ENCODE results near the gene DDAH2. TPM values are rescaled to one million over a fixed set of nuclear protein-coding genes. Genes with fewer than 3 reads are reported as not detected.

DDAH2 gene
- total RNA-seq, 1 donor, result 96.6 TPM

DNA sequence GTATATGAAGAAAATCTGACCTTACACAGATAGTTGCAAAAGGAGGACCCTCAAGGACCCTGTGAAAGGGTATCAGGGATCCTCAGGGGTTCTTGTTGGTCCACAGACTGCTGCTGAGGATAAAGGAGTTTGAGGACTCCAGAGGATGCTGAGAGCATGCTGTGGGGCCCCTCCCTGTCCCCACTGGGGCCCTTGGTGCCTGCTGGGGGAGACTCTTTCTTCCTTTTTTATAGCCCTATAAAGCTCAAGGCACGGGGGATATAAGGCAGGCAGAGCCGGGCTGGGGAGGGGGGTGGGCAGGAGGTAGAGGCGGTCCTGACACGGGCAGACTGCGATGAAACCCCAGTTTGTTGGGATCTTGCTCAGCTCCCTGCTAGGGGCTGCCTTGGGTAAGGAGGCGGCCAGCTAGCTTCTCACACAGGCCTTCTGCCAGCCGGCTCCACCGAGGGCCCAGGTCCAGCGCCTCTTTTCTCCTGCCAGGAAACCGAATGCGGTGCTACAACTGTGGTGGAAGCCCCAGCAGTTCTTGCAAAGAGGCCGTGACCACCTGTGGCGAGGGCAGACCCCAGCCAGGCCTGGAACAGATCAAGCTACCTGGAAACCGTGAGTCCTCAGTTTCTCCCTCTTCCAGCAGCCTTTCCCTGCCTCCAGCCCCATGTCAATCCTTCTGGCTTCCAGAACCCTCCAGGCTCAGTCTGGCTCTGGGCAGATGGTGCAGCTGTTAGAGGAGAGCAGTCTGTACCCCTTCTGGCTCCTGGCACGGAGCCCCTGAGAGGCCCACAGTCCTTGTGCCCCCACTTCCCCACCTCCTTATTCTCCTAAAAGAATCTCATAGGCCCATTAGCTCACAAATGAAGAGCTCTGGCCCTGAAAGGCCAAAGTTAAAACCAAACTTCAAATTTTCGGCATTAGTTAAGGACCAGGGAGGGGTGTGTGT is 13.8 kb downstream of the DDAH2 start, which contains the start of gene LY6G6D:
TSS of gene LY6G6D (plus strand) at position 327 of the 937 bp plus-strand sequence. CDS start at position 335, 8 bp downstream.
- Histone ChIP-seq H3K4me3 (ENCODE audit: insufficient read depth, low read length) (no peak within 1 kb of the TSS), H3K4me1 (ENCODE audit: insufficient read depth, low read length) (no peaks in the 10 kb centered on the region), H3K27ac (ENCODE audit: low read depth, low read length) (no peak within 1 kb of the TSS), H3K9me3 (ENCODE audit: low read depth, low read length) (no peaks in the 10 kb centered on the region), H3K4me2 (ENCODE audit: insufficient read depth, low read length) (no peak within 1 kb of the TSS), H3K36me3 (ENCODE audit: insufficient read depth, low read length) (no peaks in the 10 kb centered on the region), H3K27me3 (ENCODE audit: insufficient read depth, low read length) (peaks cover 12% of the 10 kb centered on the region), H4K20me1 (ENCODE audit: insufficient read depth, low read length) (no peaks in the 10 kb centered on the region), H3K79me2 (ENCODE audit: insufficient read depth, low read length) (no peaks in the 10 kb centered on the region), H2AFZ (ENCODE audit: low read length) (peak within 1 kb of the TSS; percentile 47)
- TF ChIP-seq, protein P1, sequence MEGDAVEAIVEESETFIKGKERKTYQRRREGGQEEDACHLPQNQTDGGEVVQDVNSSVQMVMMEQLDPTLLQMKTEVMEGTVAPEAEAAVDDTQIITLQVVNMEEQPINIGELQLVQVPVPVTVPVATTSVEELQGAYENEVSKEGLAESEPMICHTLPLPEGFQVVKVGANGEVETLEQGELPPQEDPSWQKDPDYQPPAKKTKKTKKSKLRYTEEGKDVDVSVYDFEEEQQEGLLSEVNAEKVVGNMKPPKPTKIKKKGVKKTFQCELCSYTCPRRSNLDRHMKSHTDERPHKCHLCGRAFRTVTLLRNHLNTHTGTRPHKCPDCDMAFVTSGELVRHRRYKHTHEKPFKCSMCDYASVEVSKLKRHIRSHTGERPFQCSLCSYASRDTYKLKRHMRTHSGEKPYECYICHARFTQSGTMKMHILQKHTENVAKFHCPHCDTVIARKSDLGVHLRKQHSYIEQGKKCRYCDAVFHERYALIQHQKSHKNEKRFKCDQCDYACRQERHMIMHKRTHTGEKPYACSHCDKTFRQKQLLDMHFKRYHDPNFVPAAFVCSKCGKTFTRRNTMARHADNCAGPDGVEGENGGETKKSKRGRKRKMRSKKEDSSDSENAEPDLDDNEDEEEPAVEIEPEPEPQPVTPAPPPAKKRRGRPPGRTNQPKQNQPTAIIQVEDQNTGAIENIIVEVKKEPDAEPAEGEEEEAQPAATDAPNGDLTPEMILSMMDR (IDR thresholded peaks at IDR 0.05; ENCODE audit: extremely low read depth, low read depth, low read length), result no peak
- peak; percentile 73 for DNase-seq (ENCODE audit: insufficient read length, low spot score, missing footprints)

DNA sequence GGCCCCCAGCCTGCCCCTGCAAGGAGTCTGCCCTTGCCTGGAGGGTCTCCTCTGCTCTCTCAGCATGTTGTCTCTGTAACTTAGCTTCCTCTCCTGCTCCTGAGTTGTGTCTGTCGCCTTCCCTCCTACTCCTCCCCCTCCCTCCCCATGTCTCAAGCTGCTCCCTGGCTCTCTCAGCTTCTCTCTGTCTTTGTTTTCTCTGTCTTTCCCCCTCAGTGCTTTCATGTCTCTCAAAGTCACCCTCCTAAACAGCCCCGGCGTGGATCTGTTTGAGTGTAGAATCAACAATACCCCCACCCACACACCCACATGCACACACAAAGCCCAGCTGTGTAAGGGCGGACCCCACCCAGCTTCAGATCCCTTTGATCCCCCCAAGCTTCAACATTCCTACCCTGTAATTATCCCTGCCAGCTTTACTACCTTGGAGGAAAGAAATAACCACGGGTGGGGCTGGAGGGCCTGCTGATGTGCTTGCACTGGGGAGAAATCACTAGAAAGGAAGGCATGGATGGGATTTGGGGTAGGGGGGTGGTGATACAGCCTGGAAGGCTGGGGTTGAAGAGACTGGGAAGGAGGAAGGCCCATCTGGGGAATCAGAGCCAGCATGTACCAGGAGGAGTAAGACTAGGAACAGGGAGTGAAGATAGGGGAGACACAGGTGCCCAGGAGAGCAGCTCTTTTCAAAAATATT is 15.0 kb downstream of the DDAH2 start:
- no peaks in the 10 kb centered on the region for H3K4me1 ChIP-seq (ENCODE audit: insufficient read depth, low read length)
- H3K79me2 ChIP-seq (ENCODE audit: insufficient read depth, low read length), result no peaks in the 10 kb centered on the region
- no peaks in the 10 kb centered on the region for H3K9me3 ChIP-seq (ENCODE audit: low read depth, low read length)
- no peak overlapping the region for H3K4me3 ChIP-seq (ENCODE audit: insufficient read depth, low read length)
- no peaks in the 10 kb centered on the region for H4K20me1 ChIP-seq (ENCODE audit: insufficient read depth, low read length)
- H3K27ac ChIP-seq (ENCODE audit: low read depth, low read length), result no peak overlapping the region
- peak; percentile 65 for DNase-seq (ENCODE audit: insufficient read length, low spot score, missing footprints)
- H3K27me3 ChIP-seq (ENCODE audit: insufficient read depth, low read length), result peaks cover 12% of the 10 kb centered on the region
- H3K36me3 ChIP-seq (ENCODE audit: insufficient read depth, low read length), result no peaks in the 10 kb centered on the region
- peak overlapping the region; percentile 47 for H2AFZ ChIP-seq (ENCODE audit: low read length)
- TF ChIP-seq, protein P1 (IDR thresholded peaks at IDR 0.05; ENCODE audit: extremely low read depth, low read depth, low read length), result no peak
- no peak overlapping the region for H3K4me2 ChIP-seq (ENCODE audit: insufficient read depth, low read length)

DNA sequence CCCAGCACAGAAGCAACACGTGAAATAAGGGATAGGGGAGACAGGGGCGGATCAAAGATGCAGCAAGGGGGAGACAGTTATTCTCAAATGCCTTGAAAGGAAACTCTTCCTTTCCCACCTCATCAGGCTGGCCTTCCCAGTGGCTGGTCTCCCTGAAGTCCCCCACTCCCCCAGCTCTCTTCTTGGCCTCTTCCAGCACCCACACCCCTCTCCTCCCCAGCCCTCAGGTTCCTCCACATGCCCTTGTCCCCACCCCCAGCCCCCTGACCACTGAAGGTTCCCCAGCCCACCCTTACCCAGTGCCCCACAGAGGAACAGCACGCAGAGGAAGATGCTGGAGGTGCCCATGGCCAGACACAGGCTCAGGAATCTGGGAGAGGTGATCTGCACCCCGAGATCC is 15.6 kb downstream of the DDAH2 start:
- H3K9me3 ChIP-seq (ENCODE audit: low read depth, low read length), result no peaks in the 10 kb centered on the region
- H4K20me1 ChIP-seq (ENCODE audit: insufficient read depth, low read length), result no peaks in the 10 kb centered on the region
- no peaks in the 10 kb centered on the region for H3K79me2 ChIP-seq (ENCODE audit: insufficient read depth, low read length)
- H3K27ac ChIP-seq (ENCODE audit: low read depth, low read length), result no peak overlapping the region
- H2AFZ ChIP-seq (ENCODE audit: low read length), result no peak overlapping the region
- H3K4me1 ChIP-seq (ENCODE audit: insufficient read depth, low read length), result no peaks in the 10 kb centered on the region
- DNase-seq (ENCODE audit: insufficient read length, low spot score, missing footprints), result peak; percentile 50
- TF ChIP-seq, protein P1 (IDR thresholded peaks at IDR 0.05; ENCODE audit: extremely low read depth, low read depth, low read length), result no peak
- H3K36me3 ChIP-seq (ENCODE audit: insufficient read depth, low read length), result no peaks in the 10 kb centered on the region
- H3K27me3 ChIP-seq (ENCODE audit: insufficient read depth, low read length), result peaks cover 12% of the 10 kb centered on the region
- no peak overlapping the region for H3K4me3 ChIP-seq (ENCODE audit: insufficient read depth, low read length)
- H3K4me2 ChIP-seq (ENCODE audit: insufficient read depth, low read length), result no peak overlapping the region

DNA sequence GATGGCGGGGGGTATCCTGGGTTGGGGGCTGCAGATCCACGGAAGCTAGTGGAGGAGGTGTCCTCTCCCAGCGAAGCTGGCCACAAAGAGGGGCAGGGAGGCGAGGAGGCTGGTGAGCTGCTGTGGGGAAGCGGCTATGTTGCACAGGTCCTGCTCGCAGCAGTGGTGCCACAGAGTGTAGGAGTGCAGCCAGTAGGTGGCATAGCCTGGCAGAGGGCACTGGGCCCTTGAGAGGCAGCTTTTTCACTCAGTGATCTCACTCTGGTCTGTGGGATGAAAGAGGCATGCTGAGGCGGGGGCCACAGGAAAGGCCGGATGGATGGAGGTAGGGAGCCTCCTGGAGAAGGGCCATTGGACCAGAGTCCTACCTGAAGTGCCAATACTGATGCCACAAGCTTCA is 16.8 kb downstream of the DDAH2 start:
- Histone ChIP-seq H3K36me3 (ENCODE audit: insufficient read depth, low read length) (no peaks in the 10 kb centered on the region), H3K27me3 (ENCODE audit: insufficient read depth, low read length) (peaks cover 12% of the 10 kb centered on the region), H3K4me1 (ENCODE audit: insufficient read depth, low read length) (no peaks in the 10 kb centered on the region), H4K20me1 (ENCODE audit: insufficient read depth, low read length) (no peaks in the 10 kb centered on the region), H3K4me3 (ENCODE audit: insufficient read depth, low read length) (no peak overlapping the region), H3K9me3 (ENCODE audit: low read depth, low read length) (no peaks in the 10 kb centered on the region), H3K4me2 (ENCODE audit: insufficient read depth, low read length) (no peak overlapping the region), H3K27ac (ENCODE audit: low read depth, low read length) (no peak overlapping the region), H3K79me2 (ENCODE audit: insufficient read depth, low read length) (no peaks in the 10 kb centered on the region), H2AFZ (ENCODE audit: low read length) (no peak overlapping the region)
- TF ChIP-seq, protein P1 (IDR thresholded peaks at IDR 0.05; ENCODE audit: extremely low read depth, low read depth, low read length), result peak; percentile 36
- peak; percentile 75 for DNase-seq (ENCODE audit: insufficient read length, low spot score, missing footprints)

Data from osteoblast (primary cell).